OCI-LY1 (cell line): ENCODE results near the gene ZMYM3.

Experiments used
- EZH2 ChIP-seq: fragments of 200-600 bp; sonication (generic), shearing (Covaris generic); IDR thresholded peaks from 2 replicates; pipeline ENCODE4 v1.8.0; 2017; ENCODE audit warnings: borderline replicate concordance, mixed run types, mild to moderate bottlenecking, antibody characterized with exemption, low read length, moderate library complexity, mixed read lengths
- TF ChIP-seq, protein P1 (sequence below): fragments of 200-600 bp; sonication (generic), shearing (Covaris generic); IDR thresholded peaks from 2 replicates; pipeline ENCODE4 v1.5.1; 2017; ENCODE audit warnings: mild to moderate bottlenecking, antibody characterized with exemption, low read length, moderate library complexity, mixed read lengths

DNA sequence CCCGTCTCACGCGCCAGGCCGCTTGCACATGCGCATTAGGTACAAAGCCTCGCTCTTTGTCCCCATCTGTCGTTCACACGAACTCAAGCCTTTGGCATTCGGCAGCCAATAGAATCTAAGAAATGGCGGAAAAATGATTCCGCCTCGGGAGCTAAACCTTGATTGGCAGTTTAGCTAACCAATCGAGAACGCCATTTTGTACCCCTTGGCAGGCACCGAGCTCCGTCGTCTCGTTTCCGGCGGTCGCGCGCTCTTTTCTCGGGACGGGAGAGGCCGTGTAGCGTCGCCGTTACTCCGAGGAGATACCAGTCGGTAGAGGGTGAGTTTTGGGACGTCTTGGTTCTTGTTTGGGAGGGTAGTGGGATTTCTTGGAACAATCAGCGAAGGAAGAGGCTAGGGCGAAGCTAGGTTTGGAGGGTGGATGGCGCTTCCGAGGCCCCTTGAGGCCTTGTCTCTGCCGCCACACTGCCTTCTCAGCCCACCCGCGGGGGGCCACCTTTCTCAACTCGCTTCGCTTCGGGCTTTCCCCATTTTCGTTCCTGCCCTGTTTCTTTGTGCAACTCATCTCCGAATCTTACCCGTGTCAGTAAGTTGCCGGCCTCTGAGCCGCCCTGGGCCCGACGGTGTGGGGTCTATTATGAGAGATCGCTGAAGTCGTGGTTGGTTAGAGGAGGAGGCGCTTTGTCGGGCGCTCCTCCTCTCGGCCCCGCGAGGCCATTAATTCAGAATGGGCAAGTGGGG is 29.6 kb upstream of the ZMYM3 start, which contains the start of gene NONO:
- TF ChIP-seq, protein P1, sequence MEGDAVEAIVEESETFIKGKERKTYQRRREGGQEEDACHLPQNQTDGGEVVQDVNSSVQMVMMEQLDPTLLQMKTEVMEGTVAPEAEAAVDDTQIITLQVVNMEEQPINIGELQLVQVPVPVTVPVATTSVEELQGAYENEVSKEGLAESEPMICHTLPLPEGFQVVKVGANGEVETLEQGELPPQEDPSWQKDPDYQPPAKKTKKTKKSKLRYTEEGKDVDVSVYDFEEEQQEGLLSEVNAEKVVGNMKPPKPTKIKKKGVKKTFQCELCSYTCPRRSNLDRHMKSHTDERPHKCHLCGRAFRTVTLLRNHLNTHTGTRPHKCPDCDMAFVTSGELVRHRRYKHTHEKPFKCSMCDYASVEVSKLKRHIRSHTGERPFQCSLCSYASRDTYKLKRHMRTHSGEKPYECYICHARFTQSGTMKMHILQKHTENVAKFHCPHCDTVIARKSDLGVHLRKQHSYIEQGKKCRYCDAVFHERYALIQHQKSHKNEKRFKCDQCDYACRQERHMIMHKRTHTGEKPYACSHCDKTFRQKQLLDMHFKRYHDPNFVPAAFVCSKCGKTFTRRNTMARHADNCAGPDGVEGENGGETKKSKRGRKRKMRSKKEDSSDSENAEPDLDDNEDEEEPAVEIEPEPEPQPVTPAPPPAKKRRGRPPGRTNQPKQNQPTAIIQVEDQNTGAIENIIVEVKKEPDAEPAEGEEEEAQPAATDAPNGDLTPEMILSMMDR = no peak; the same call in 1 of the 2 replicates
- TF ChIP-seq EZH2 = no peak
